BE2C (cell line): ENCODE measurements around the gene GALK1.

Source experiments
- DNase-seq: peaks from one replicate; pipeline ENCODE4 v3.0.0-alpha.2; 2020
- H3K27me3 ChIP-seq: fragments of 250-450 bp; sonication (Bioruptor Pico); 2 replicates; pipeline ENCODE4 v1.5.1; 2020; ENCODE audit warnings: mild to moderate bottlenecking
- H3K36me3 ChIP-seq: fragments of 250-450 bp; sonication (Bioruptor Pico); 2 replicates; pipeline ENCODE4 v1.5.1; 2020; ENCODE audit warnings: mild to moderate bottlenecking
- H3K4me1 ChIP-seq: fragments of 250-450 bp; sonication (Bioruptor Pico); 2 replicates; pipeline ENCODE4 v1.5.1; 2020
- H3K4me3 ChIP-seq: 2 replicates; pipeline ENCODE4 v1.5.1; 2011; ENCODE audit warnings: low read depth, low read length
- H3K9me3 ChIP-seq: fragments of 250-450 bp; sonication (Bioruptor Pico); 2 replicates; pipeline ENCODE4 v1.5.1; 2020
- CTCF ChIP-seq: IDR thresholded peaks from 2 replicates; pipeline ENCODE4 v1.5.1; 2012; ENCODE audit warnings: mild to moderate bottlenecking, low read depth, low read length

Gene GALK1

DNA sequence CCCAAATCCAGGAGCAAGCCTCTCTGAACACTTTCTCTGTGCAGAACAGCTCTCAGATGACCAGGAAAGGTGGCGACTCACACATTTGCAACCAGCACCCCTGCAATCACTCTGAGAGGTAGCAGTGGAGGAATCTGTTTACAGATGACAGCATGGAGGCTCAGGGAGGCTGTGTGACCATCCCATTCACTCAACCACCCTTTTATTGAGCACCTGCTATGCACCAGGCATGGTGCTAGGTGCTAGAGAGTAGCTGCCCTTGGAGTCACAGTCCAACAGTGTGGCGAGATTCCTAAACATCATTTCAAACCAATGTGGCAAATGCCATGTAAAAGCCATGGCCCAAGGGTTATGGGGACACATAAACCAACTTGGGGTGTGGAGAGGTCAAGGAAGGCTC, 45.3 kb downstream of the GALK1 start:
- no peak for TF ChIP-seq CTCF
- H3K27me3 ChIP-seq: peaks cover 48% of the 10 kb centered on the region

DNA sequence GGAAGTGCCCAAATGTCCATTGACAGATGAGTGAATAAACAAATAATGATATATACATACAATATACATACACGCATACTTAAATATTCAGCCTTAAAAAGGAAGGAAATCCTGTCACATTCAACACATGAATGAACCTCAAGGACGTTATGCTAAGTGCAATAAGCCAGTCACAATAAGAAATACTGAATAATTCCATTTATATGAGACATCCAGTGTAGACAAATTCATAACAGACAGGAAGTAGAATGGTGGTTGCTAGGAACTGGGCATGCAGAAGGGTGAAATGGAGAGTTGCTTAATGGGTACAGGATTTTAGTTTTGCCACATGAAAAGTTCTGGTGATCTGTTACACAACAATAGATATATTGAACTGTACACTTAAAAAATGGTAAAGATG, 52.5 kb downstream of the GALK1 start:
- TF ChIP-seq CTCF: no peak
- H3K27me3 ChIP-seq: peaks cover 12% of the 10 kb centered on the region

More for the DNA sequence above, 45.3 kb downstream of the GALK1 start:
- H3K4me1 ChIP-seq: no peaks in the 10 kb centered on the region
- no peak overlapping the region for H3K4me3 ChIP-seq
- no peak for DNase-seq
- no peaks in the 10 kb centered on the region for H3K36me3 ChIP-seq
- H3K9me3 ChIP-seq: no peaks in the 10 kb centered on the region

More for the DNA sequence above, 52.5 kb downstream of the GALK1 start:
- H3K36me3 ChIP-seq: peaks cover 1% of the 10 kb centered on the region; the same call in 1 of the 2 replicates
- H3K4me3 ChIP-seq: no peak overlapping the region
- no peak for DNase-seq
- H3K9me3 ChIP-seq: no peaks in the 10 kb centered on the region
- no peaks in the 10 kb centered on the region for H3K4me1 ChIP-seq
